Measurements from ENCODE around the gene TPCN2.

DNA sequence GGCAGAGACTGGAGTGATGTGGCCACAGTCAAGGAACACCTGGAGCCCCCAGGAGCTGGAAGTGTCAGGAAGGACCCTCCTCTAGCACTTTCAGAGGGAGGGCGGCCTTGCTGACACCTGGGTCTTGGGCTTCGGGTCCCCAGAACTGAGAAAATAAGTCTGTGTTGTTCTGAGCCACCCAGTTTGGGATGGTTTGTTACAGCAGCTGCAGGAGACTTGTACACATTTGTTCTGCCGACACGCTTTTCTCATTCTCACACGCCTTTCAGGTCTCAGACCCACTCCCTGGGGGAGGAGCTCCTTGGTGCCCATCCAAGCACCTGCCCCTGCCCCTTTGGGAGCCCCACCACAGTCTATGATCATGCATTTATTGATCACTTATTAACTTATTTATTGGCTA, 59.8 kb downstream of the TPCN2 start:
- TF ChIP-seq, protein P1, sequence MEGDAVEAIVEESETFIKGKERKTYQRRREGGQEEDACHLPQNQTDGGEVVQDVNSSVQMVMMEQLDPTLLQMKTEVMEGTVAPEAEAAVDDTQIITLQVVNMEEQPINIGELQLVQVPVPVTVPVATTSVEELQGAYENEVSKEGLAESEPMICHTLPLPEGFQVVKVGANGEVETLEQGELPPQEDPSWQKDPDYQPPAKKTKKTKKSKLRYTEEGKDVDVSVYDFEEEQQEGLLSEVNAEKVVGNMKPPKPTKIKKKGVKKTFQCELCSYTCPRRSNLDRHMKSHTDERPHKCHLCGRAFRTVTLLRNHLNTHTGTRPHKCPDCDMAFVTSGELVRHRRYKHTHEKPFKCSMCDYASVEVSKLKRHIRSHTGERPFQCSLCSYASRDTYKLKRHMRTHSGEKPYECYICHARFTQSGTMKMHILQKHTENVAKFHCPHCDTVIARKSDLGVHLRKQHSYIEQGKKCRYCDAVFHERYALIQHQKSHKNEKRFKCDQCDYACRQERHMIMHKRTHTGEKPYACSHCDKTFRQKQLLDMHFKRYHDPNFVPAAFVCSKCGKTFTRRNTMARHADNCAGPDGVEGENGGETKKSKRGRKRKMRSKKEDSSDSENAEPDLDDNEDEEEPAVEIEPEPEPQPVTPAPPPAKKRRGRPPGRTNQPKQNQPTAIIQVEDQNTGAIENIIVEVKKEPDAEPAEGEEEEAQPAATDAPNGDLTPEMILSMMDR (IDR thresholded peaks at IDR 0.05) = no peak
- no peak for TF ChIP-seq POLR2A (IDR thresholded peaks at IDR 0.05)
